Measurements from ENCODE around the gene HMOX2.
A peak's percentile ranks its signal among the peaks of the same experiment; 100 is the strongest.

The HMOX2 gene

GRCh38 chr16:4524571-4524970 is 48.4 kb downstream of the HMOX2 start:
- no peak overlapping the region for H3K4me3 ChIP-seq (ENCODE audit: low read depth, low read length)
- H3K27ac ChIP-seq (ENCODE audit: low read depth, low read length): no peak overlapping the region
- no peak overlapping the region for H2AFZ ChIP-seq (ENCODE audit: low read length, unreplicated experiment)
- H3K79me2 ChIP-seq (ENCODE audit: control insufficient read depth, insufficient read depth, low read length, unreplicated experiment): no peaks in the 10 kb centered on the region
- H3K36me3 ChIP-seq (ENCODE audit: insufficient read depth, low read length): no peaks in the 10 kb centered on the region
- no peaks in the 10 kb centered on the region for H3K27me3 ChIP-seq (ENCODE audit: insufficient read depth, low read length)
- H3K4me1 ChIP-seq (ENCODE audit: control insufficient read depth, insufficient read depth, low read length, unreplicated experiment): no peaks in the 10 kb centered on the region

GRCh38 chr16:4525069-4525468 is 48.9 kb downstream of the HMOX2 start:
- H3K27ac ChIP-seq (ENCODE audit: low read depth, low read length): no peak overlapping the region
- no peaks in the 10 kb centered on the region for H3K79me2 ChIP-seq (ENCODE audit: control insufficient read depth, insufficient read depth, low read length, unreplicated experiment)

GRCh38 chr16:4525634-4526277 is 49.6 kb downstream of the HMOX2 start:
- H3K4me1 ChIP-seq (ENCODE audit: control insufficient read depth, insufficient read depth, low read length, unreplicated experiment): no peaks in the 10 kb centered on the region
- no peak overlapping the region for H3K27ac ChIP-seq (ENCODE audit: low read depth, low read length)
- H3K79me2 ChIP-seq (ENCODE audit: control insufficient read depth, insufficient read depth, low read length, unreplicated experiment): no peaks in the 10 kb centered on the region
- H3K27me3 ChIP-seq (ENCODE audit: insufficient read depth, low read length): no peaks in the 10 kb centered on the region
- H3K36me3 ChIP-seq (ENCODE audit: insufficient read depth, low read length): no peaks in the 10 kb centered on the region
- no peak overlapping the region for H2AFZ ChIP-seq (ENCODE audit: low read length, unreplicated experiment)
- no peak overlapping the region for H3K4me3 ChIP-seq (ENCODE audit: low read depth, low read length)

More at GRCh38 chr16:4525069-4525468, 48.9 kb downstream of the HMOX2 start:
- no peak overlapping the region for H2AFZ ChIP-seq (ENCODE audit: low read length, unreplicated experiment)
- no peaks in the 10 kb centered on the region for H3K27me3 ChIP-seq (ENCODE audit: insufficient read depth, low read length)
- H3K36me3 ChIP-seq (ENCODE audit: insufficient read depth, low read length): no peaks in the 10 kb centered on the region
- H3K4me1 ChIP-seq (ENCODE audit: control insufficient read depth, insufficient read depth, low read length, unreplicated experiment): no peaks in the 10 kb centered on the region
- H3K4me3 ChIP-seq (ENCODE audit: low read depth, low read length): no peak overlapping the region

- peaks cover 10% of the 10 kb centered on the region for H3K79me2 ChIP-seq (ENCODE audit: control insufficient read depth, insufficient read depth, low read length, unreplicated experiment)
- no peak overlapping the region for H2AFZ ChIP-seq (ENCODE audit: low read length, unreplicated experiment)
- H3K36me3 ChIP-seq (ENCODE audit: insufficient read depth, low read length): no peaks in the 10 kb centered on the region
- H3K27ac ChIP-seq (ENCODE audit: low read depth, low read length): no peak overlapping the region
- no peaks in the 10 kb centered on the region for H3K4me1 ChIP-seq (ENCODE audit: control insufficient read depth, insufficient read depth, low read length, unreplicated experiment)
- no peaks in the 10 kb centered on the region for H3K27me3 ChIP-seq (ENCODE audit: insufficient read depth, low read length)
- H3K4me3 ChIP-seq (ENCODE audit: low read depth, low read length): no peak overlapping the region
These were observed 53.2 kb downstream of the HMOX2 start for GRCh38 chr16:4529085-4530060.

- H3K36me3 ChIP-seq (ENCODE audit: insufficient read depth, low read length): no peaks in the 10 kb centered on the region
- H3K79me2 ChIP-seq (ENCODE audit: control insufficient read depth, insufficient read depth, low read length, unreplicated experiment): peaks cover 32% of the 10 kb centered on the region
- H3K4me1 ChIP-seq (ENCODE audit: control insufficient read depth, insufficient read depth, low read length, unreplicated experiment): peaks cover 2% of the 10 kb centered on the region
- H2AFZ ChIP-seq (ENCODE audit: low read length, unreplicated experiment): no peak overlapping the region
- H3K27me3 ChIP-seq (ENCODE audit: insufficient read depth, low read length): no peaks in the 10 kb centered on the region
- H3K27ac ChIP-seq (ENCODE audit: low read depth, low read length): no peak overlapping the region
- no peak overlapping the region for H3K4me3 ChIP-seq (ENCODE audit: low read depth, low read length)
These were observed 55.6 kb downstream of the HMOX2 start for GRCh38 chr16:4531811-4532210.

GRCh38 chr16:4532238-4532637 is 56.0 kb downstream of the HMOX2 start:
- H3K79me2 ChIP-seq (ENCODE audit: control insufficient read depth, insufficient read depth, low read length, unreplicated experiment): peaks cover 36% of the 10 kb centered on the region

GRCh38 chr16:4533490-4533889 is 57.3 kb downstream of the HMOX2 start:
- Histone ChIP-seq H3K79me2 (ENCODE audit: control insufficient read depth, insufficient read depth, low read length, unreplicated experiment) (peaks cover 49% of the 10 kb centered on the region), H3K27ac (ENCODE audit: low read depth, low read length) (no peak overlapping the region), H2AFZ (ENCODE audit: low read length, unreplicated experiment) (no peak overlapping the region), H3K4me3 (ENCODE audit: low read depth, low read length) (no peak overlapping the region), H3K4me1 (ENCODE audit: control insufficient read depth, insufficient read depth, low read length, unreplicated experiment) (peaks cover 7% of the 10 kb centered on the region), H3K27me3 (ENCODE audit: insufficient read depth, low read length) (no peaks in the 10 kb centered on the region), H3K36me3 (ENCODE audit: insufficient read depth, low read length) (no peaks in the 10 kb centered on the region)

More at GRCh38 chr16:4532238-4532637, 56.0 kb downstream of the HMOX2 start:
- Histone ChIP-seq H3K4me1 (ENCODE audit: control insufficient read depth, insufficient read depth, low read length, unreplicated experiment) (peaks cover 6% of the 10 kb centered on the region), H3K27ac (ENCODE audit: low read depth, low read length) (no peak overlapping the region), H2AFZ (ENCODE audit: low read length, unreplicated experiment) (no peak overlapping the region), H3K27me3 (ENCODE audit: insufficient read depth, low read length) (no peaks in the 10 kb centered on the region), H3K36me3 (ENCODE audit: insufficient read depth, low read length) (no peaks in the 10 kb centered on the region), H3K4me3 (ENCODE audit: low read depth, low read length) (no peak overlapping the region)

GRCh38 chr16:4534151-4534790 is 58.1 kb downstream of the HMOX2 start:
- Histone ChIP-seq H3K4me1 (ENCODE audit: control insufficient read depth, insufficient read depth, low read length, unreplicated experiment) (peaks cover 7% of the 10 kb centered on the region), H3K36me3 (ENCODE audit: insufficient read depth, low read length) (no peaks in the 10 kb centered on the region), H3K27ac (ENCODE audit: low read depth, low read length) (no peak overlapping the region), H3K27me3 (ENCODE audit: insufficient read depth, low read length) (no peaks in the 10 kb centered on the region), H3K79me2 (ENCODE audit: control insufficient read depth, insufficient read depth, low read length, unreplicated experiment) (peaks cover 49% of the 10 kb centered on the region), H3K4me3 (ENCODE audit: low read depth, low read length) (no peak overlapping the region), H2AFZ (ENCODE audit: low read length, unreplicated experiment) (no peak overlapping the region)

- Histone ChIP-seq H3K27ac (ENCODE audit: low read depth, low read length) (no peak overlapping the region), H3K4me3 (ENCODE audit: low read depth, low read length) (no peak overlapping the region), H3K27me3 (ENCODE audit: insufficient read depth, low read length) (no peaks in the 10 kb centered on the region), H3K36me3 (ENCODE audit: insufficient read depth, low read length) (no peaks in the 10 kb centered on the region; the same call in 1 of the 2 replicates), H3K4me1 (ENCODE audit: control insufficient read depth, insufficient read depth, low read length, unreplicated experiment) (peaks cover 7% of the 10 kb centered on the region), H2AFZ (ENCODE audit: low read length, unreplicated experiment) (no peak overlapping the region), H3K79me2 (ENCODE audit: control insufficient read depth, insufficient read depth, low read length, unreplicated experiment) (peaks cover 49% of the 10 kb centered on the region)
These were observed 59.5 kb downstream of the HMOX2 start for GRCh38 chr16:4535627-4536108.

GRCh38 chr16:4536391-4537106 is 60.4 kb downstream of the HMOX2 start:
- peak overlapping the region; percentile 96 for H3K4me3 ChIP-seq (ENCODE audit: low read depth, low read length)
- H3K27me3 ChIP-seq (ENCODE audit: insufficient read depth, low read length): no peaks in the 10 kb centered on the region
- peaks cover 7% of the 10 kb centered on the region for H3K4me1 ChIP-seq (ENCODE audit: control insufficient read depth, insufficient read depth, low read length, unreplicated experiment)
- H3K79me2 ChIP-seq (ENCODE audit: control insufficient read depth, insufficient read depth, low read length, unreplicated experiment): peaks cover 47% of the 10 kb centered on the region
- H2AFZ ChIP-seq (ENCODE audit: low read length, unreplicated experiment): no peak overlapping the region
- no peak overlapping the region for H3K27ac ChIP-seq (ENCODE audit: low read depth, low read length)
- no peaks in the 10 kb centered on the region; the same call in 1 of the 2 replicates for H3K36me3 ChIP-seq (ENCODE audit: insufficient read depth, low read length)
